IPS-18c (cell line): ENCODE data around the gene NAALADL2.

ENCODE experiments used
- H3K4me3 ChIP-seq: 2 replicates; pipeline ENCODE4 v1.7.0; 2013; ENCODE audit warnings: low read depth, mild to moderate bottlenecking, low read length, moderate library complexity; ENCODE audit not compliant: insufficient read depth
- H3K9me3 ChIP-seq: one replicate; pipeline ENCODE4 v1.6.1; 2013; ENCODE audit warnings: mild to moderate bottlenecking, low read length, moderate library complexity; ENCODE audit not compliant: control insufficient read depth, insufficient read depth

The NAALADL2 gene

GRCh38 chr3:174859114-174859735 lies at the start of gene NAALADL2:
NAALADL2 (plus strand) TSS chr3:174859334.
- Histone ChIP-seq H3K9me3 (no peaks in the 10 kb centered on the region), H3K4me3 (no peak within 1 kb of the TSS)

GRCh38 chr3:174810254-174810653 lies 48.9 kb upstream of the NAALADL2 start:
- H3K4me3 ChIP-seq, result no peak overlapping the region
- peaks cover 7% of the 10 kb centered on the region for H3K9me3 ChIP-seq

- Histone ChIP-seq H3K4me3 (no peak overlapping the region), H3K9me3 (peaks cover 7% of the 10 kb centered on the region)
Observed at GRCh38 chr3:174812172-174812862, 46.8 kb upstream of the NAALADL2 start.

- H3K4me3 ChIP-seq, result no peak overlapping the region
- H3K9me3 ChIP-seq, result peaks cover 7% of the 10 kb centered on the region
Observed at GRCh38 chr3:174815750-174816149, 43.4 kb upstream of the NAALADL2 start.

- Histone ChIP-seq H3K9me3 (no peaks in the 10 kb centered on the region), H3K4me3 (no peak overlapping the region)
Observed at GRCh38 chr3:174820885-174821284, 38.2 kb upstream of the NAALADL2 start.

- no peaks in the 10 kb centered on the region for H3K9me3 ChIP-seq
Observed at GRCh38 chr3:174821477-174821876, 37.7 kb upstream of the NAALADL2 start.

GRCh38 chr3:174822320-174822719 lies 36.8 kb upstream of the NAALADL2 start:
- H3K4me3 ChIP-seq, result no peak overlapping the region
- H3K9me3 ChIP-seq, result no peaks in the 10 kb centered on the region

More at GRCh38 chr3:174821477-174821876, 37.7 kb upstream of the NAALADL2 start:
- H3K4me3 ChIP-seq, result no peak overlapping the region

- H3K4me3 ChIP-seq, result no peak overlapping the region
- H3K9me3 ChIP-seq, result no peaks in the 10 kb centered on the region
Observed at GRCh38 chr3:174826069-174826468, 33.1 kb upstream of the NAALADL2 start.

- Histone ChIP-seq H3K4me3 (no peak overlapping the region), H3K9me3 (no peaks in the 10 kb centered on the region)
Observed at GRCh38 chr3:174844746-174845145, 14.4 kb upstream of the NAALADL2 start.

- no peak overlapping the region for H3K4me3 ChIP-seq
- H3K9me3 ChIP-seq, result no peaks in the 10 kb centered on the region
Observed at GRCh38 chr3:174846055-174846454, 13.1 kb upstream of the NAALADL2 start.

- no peak overlapping the region for H3K4me3 ChIP-seq
- no peaks in the 10 kb centered on the region for H3K9me3 ChIP-seq
Observed at GRCh38 chr3:174854987-174855386, 4.1 kb upstream of the NAALADL2 start.

- Histone ChIP-seq H3K4me3 (no peak overlapping the region), H3K9me3 (no peaks in the 10 kb centered on the region)
Observed at GRCh38 chr3:174857301-174857700, 1.8 kb upstream of the NAALADL2 start.

- Histone ChIP-seq H3K9me3 (no peaks in the 10 kb centered on the region), H3K4me3 (no peak overlapping the region)
Observed at GRCh38 chr3:174858353-174858752, 781 bp upstream of the NAALADL2 start.

GRCh38 chr3:174859756-174860155 lies 622 bp downstream of the NAALADL2 start:
- H3K4me3 ChIP-seq, result no peak overlapping the region
- no peaks in the 10 kb centered on the region for H3K9me3 ChIP-seq

- Histone ChIP-seq H3K9me3 (no peaks in the 10 kb centered on the region), H3K4me3 (no peak overlapping the region)
Observed at GRCh38 chr3:174862101-174862500, 3.0 kb downstream of the NAALADL2 start.

GRCh38 chr3:174862666-174863065 lies 3.5 kb downstream of the NAALADL2 start:
- Histone ChIP-seq H3K4me3 (no peak overlapping the region), H3K9me3 (no peaks in the 10 kb centered on the region)

GRCh38 chr3:174863488-174863887 lies 4.4 kb downstream of the NAALADL2 start:
- Histone ChIP-seq H3K4me3 (no peak overlapping the region), H3K9me3 (no peaks in the 10 kb centered on the region)

- Histone ChIP-seq H3K4me3 (no peak overlapping the region), H3K9me3 (no peaks in the 10 kb centered on the region)
Observed at GRCh38 chr3:174869448-174869847, 10.3 kb downstream of the NAALADL2 start.
